ENCODE measurements around the gene CRELD2.

Gene CRELD2

GRCh38 chr22:49946612-49947295 is 28.3 kb downstream of the CRELD2 start:
- DNase-seq (ENCODE audit: low spot score), result no peak

- DNase-seq (ENCODE audit: low spot score), result no peak
Measured at GRCh38 chr22:49947296-49947622, 28.8 kb downstream of the CRELD2 start.

GRCh38 chr22:49948116-49948957 is 29.9 kb downstream of the CRELD2 start:
- no peak for DNase-seq (ENCODE audit: low spot score)

- DNase-seq (ENCODE audit: low spot score), result no peak
Measured at GRCh38 chr22:49948958-49949913, 30.8 kb downstream of the CRELD2 start.

- DNase-seq (ENCODE audit: low spot score), result no peak
Measured at GRCh38 chr22:49949914-49950292, 31.5 kb downstream of the CRELD2 start.

- DNase-seq (ENCODE audit: low spot score), result no peak
Measured at GRCh38 chr22:49950396-49950994, 32.1 kb downstream of the CRELD2 start.

GRCh38 chr22:49951000-49951677 is 32.7 kb downstream of the CRELD2 start:
- DNase-seq (ENCODE audit: low spot score), result no peak

- DNase-seq (ENCODE audit: low spot score), result no peak
Measured at GRCh38 chr22:49951678-49951985, 33.2 kb downstream of the CRELD2 start.

- no peak for DNase-seq (ENCODE audit: low spot score)
Measured at GRCh38 chr22:49951986-49952896, 33.8 kb downstream of the CRELD2 start.

GRCh38 chr22:49953027-49953679 is 34.7 kb downstream of the CRELD2 start:
- no peak for DNase-seq (ENCODE audit: low spot score)

GRCh38 chr22:49953680-49954344 is 35.4 kb downstream of the CRELD2 start:
- no peak for DNase-seq (ENCODE audit: low spot score)

- no peak for DNase-seq (ENCODE audit: low spot score)
Measured at GRCh38 chr22:49954354-49954753, 35.9 kb downstream of the CRELD2 start.

GRCh38 chr22:49954991-49955580 is 36.7 kb downstream of the CRELD2 start:
- DNase-seq (ENCODE audit: low spot score), result no peak

- no peak for DNase-seq (ENCODE audit: low spot score)
Measured at GRCh38 chr22:49955581-49956417, 37.4 kb downstream of the CRELD2 start.

GRCh38 chr22:49956418-49956770 is 38.0 kb downstream of the CRELD2 start:
- no peak for DNase-seq (ENCODE audit: low spot score)

GRCh38 chr22:49956914-49957825 is 38.7 kb downstream of the CRELD2 start:
- no peak for DNase-seq (ENCODE audit: low spot score)

- no peak for DNase-seq (ENCODE audit: low spot score)
Measured at GRCh38 chr22:49957826-49958365, 39.5 kb downstream of the CRELD2 start.

Data from putamen (tissue), 1 donor.